GM19240 (cell line): ENCODE results near the gene NDUFS2.

ENCODE experiments used
- DNase-seq: peaks from one replicate; pipeline ENCODE4 v3.0.0; 2011; ENCODE audit warnings: low spot score; ENCODE audit not compliant: insufficient read length

NDUFS2 gene

DNA sequence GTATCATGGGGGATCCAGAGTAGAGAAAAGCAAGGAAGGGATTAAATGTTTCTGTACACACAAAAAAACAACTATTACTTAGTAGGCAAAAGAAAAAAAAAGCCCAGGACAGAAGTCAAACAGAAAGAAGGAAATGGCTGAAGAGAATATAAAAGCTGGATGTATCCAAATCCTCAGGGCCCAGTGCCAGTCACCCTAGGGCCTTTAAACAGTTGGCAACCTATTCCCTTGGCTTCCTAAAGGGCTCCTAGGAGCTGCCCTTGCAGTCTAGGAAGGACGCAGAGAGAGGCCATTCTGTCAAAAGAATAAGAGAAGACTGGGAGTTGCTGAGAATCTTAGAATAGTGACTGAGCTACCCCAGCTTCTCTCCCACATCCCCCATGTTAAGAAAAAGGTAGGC is 29.8 kb upstream of the NDUFS2 start:
- DNase-seq = no peak

DNA sequence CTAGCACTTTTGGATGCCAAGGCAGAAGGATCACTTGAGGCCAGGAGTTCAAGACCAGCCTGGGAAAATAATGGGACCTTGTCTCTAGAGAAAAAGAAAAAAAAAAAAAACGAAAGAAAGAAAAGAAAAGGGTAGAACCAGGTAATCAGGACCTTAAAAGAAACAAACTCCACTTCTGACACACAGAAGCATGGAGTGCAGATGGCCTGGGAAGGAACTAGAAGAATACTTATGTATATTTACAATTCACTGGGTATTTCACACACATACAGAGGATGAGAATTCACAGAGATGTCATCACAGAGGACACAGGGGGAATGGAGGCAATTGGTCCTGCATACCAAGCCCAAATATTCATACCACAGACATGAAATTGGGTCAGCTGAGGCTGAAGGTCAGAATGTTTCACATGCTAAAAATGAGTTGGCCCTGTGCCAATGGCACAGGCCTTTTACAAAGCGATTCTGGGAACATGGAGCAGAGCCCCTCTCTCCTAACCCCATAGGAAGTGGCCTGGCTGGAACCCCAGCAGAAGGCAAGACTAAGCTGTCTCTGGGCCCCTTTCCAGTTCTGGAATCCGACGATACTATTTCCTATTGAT is 29.3 kb upstream of the NDUFS2 start:
- no peak for DNase-seq

DNA sequence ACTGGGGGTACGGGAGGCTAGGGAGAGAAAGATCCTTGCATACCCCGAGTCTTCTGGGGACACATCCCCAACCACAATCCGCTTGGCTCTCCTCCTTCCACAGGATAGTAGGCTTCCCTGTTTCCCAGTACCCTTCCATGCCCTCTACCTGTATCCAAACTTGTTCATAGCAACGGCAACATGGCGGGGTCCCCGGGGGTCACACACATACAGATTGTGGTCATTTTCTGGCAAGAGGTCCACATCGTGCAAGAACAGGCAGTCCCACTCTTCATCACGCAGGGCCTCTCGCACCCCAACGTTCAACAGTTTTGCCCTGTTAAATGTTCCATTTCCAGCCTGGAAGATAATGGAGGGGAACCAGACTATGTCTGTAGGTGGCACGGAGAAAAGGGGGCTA is 28.5 kb upstream of the NDUFS2 start:
- DNase-seq = no peak

DNA sequence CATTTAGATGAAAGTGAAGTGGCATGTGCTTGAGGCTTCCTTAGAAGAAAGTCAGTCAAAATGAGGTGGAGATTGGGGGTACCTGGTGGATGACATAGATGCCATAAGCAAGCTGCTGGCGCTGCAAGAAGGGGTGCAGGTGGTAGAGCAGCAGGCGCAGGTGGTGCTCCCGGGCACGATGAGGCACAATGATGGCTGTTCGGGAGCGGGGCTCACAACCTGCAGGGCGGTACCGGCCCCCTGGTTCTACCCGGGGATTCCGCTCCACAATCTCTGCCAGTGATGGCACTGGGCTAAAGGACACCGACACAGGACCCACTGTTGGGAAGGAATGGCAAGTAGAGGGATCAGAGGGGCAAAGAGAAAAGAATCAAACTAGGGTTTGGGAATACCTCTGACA is 27.3 kb upstream of the NDUFS2 start:
- no peak for DNase-seq

DNA sequence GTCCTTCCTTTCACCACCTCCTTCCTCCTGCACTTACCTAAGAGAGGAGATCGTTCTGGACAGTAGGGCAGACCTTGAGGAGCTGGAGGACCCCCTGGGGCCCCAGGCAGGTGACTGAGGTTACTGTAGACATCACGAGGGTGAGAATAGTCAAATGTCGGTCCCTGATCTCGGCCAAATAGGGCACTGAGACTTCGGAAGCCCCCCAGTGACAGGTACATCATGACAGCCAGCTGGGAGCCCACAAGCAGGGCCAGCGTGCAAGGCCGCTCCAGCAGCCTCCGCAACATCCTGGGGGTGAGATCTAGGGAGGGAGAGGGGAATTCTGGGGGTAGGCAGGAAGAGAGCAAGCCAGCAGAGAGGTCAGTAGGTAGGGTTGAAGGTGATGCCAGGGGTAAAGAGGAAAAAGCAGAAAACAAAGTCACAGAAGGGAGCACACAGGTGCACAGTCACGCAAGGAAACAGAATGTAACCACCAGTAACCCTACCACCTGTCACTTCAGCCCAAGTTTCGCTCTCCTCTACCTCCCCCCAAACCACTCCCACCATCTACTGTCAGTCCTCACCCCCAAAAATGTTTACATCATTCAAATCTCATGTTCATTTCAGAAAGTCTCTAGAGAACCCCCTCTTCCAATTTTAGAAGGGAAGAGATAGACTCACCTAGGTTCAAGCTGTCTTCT is 26.3 kb upstream of the NDUFS2 start:
- DNase-seq = no peak

DNA sequence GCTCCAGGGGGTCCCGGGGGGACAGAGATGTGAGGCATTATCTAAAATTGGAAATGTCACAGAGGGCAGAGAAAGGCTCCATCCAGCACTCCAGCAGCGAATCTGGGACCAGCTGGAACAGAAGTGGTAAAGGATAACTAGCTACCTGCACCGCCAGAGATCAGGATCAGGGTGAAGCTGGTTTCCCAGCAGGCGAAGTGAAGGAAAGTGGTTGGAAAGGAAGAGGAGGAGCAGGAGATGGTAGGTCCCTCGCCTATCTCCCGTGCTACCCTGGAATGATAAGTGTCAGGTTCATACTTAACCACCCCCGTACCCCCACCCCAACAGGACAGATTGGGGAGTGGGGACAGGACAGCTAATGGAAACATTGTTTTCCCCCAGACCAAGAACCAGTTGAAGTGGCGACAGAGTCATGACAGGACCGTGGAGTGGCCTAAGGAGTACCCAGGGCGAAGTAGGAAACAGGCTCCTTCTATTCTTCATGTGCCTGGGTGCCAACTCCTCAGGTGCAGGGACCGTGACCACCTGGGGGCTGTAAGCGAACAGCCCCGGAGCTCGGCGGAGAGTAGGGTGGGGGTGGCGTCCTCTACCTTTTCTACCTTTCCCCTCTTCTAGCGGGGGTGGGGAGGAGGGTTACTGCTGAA is 25.6 kb upstream of the NDUFS2 start:
- no peak for DNase-seq

DNA sequence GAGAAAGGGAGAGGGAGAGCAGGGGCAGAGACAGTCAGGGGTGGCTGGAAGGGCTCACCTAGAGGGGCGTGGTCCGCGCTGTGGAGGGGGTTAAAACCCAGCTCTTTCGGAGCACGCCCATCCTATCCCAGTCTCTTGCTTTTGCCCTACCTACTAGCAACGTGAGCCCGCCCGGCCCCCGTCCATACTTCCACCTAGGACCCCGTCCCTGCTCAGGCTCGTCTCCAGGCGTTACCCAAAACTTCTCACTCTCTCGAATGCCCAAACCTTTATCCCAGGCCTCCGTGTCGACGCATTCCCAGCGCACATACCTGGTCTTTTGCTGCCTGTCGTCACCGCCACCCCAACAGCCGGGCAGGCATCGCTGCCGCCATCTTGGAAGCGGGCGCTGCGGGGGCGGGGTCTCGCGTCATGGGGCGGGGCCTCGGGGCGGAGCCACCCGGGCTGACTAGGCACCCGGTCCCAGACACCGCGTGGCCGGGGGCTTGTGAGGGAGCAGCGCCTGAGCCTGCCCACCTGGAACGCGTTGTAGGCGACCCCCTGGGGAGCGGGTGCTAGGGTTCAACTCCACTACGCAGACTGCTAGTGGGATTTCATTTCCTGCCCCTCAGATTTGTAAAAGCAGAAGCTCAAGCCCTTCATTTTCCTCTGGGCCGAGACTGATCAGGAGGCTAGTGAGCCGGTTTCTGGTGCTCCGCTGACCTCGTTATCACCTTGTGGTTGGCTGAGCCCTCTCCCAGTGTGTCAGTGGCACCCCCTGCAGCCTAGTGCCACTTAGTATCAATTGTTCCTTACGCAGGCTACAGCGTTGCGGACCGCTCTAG is 24.8 kb upstream of the NDUFS2 start, which contains the start of gene B4GALT3:
Gene B4GALT3 (minus strand): TSS at position 396 of the 824 bp plus-strand sequence. CDS start 1,447 bp downstream, outside the sequence.
- DNase-seq = peak; percentile 82

DNA sequence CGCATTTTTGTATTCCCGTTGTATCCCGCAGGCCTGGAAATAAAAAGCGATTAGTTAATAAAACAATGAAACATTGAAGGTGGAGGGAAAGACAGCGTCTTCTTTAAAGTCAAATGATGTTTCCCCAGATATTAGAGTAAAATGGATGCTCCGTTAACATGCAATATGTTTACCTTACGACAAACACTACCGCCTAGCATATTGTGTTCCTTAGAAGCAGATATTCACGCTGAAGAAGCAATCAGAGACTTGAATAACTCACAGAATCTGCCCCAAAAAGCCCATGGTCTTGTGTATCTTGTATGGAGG is 24.3 kb upstream of the NDUFS2 start:
- DNase-seq = no peak

DNA sequence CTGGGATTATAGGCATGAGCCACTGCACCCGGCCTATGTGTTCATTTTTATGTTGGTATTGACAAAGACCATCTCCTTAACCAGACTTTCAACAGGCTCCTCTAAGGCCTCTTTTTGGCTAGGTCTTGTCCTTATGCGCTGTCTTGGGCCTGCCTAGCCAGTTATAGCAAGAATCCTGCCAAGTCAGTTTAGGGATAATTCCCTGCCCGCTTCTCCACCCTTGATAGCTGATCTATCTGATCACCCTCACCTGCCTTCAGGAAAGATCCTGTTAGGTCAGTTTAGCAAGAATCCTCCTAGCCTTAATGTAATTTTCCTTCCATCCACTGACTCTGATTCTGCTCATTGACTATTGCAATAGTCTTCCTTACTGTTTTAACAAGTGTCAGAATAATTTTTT is 22.5 kb upstream of the NDUFS2 start:
- DNase-seq = no peak

DNA sequence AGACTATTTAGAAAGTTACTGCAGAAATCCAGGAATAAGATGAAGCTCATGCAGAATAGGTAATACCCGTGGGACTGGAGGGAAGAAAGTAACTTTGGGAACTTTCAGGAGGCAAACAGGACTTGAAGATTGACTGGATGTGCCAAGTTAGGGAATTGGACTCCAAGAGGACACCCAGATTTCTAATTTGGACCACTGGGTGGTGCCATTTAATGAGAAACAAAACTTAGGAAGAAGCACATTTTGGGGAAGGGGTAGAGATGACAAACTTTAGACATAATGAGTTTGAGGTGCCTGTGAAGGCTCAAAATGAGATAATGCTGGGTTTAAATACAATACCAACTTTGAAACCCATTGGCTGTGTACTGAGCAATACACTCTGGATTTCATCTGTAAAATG is 21.5 kb upstream of the NDUFS2 start:
- DNase-seq = no peak

DNA sequence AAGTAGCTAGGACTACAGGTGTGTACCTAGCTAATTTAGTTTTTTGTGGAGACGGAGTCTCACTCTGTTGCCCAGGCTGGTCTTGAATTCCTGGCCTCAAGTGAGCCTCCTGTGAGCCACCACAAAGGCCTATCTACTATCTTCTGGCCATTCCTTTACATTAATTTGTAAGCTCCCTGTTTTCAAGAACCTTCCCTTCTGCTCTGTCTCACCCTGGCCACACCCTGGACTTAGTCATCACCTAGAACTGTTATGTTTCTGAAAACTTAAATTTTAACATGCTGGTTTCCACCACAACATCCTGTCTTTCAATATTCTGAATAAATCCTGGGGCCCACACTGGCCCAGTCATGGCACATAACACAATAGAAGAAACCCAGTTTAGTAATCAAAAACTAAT is 20.0 kb upstream of the NDUFS2 start:
- DNase-seq = peak; percentile 23

DNA sequence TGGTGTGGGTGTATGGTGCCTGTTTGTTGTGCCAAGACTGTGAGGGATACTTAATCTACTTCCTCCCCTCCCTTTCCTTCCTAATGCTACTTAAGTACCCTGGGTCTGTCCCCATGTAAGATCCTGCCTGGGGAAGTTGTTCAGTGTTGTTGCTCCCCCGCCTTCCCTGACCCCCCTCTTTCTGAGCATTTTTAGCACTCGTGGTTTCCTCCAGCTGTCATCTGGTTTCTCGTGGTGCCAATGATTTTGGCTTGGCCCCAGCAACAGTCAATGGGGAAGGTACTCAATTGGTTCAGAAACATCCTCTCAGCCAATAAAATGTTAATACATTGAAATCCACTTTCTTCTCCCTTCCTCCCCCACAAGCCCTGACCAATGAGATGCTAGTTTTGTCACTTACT is 16.9 kb upstream of the NDUFS2 start:
- peak; percentile 82 for DNase-seq

DNA sequence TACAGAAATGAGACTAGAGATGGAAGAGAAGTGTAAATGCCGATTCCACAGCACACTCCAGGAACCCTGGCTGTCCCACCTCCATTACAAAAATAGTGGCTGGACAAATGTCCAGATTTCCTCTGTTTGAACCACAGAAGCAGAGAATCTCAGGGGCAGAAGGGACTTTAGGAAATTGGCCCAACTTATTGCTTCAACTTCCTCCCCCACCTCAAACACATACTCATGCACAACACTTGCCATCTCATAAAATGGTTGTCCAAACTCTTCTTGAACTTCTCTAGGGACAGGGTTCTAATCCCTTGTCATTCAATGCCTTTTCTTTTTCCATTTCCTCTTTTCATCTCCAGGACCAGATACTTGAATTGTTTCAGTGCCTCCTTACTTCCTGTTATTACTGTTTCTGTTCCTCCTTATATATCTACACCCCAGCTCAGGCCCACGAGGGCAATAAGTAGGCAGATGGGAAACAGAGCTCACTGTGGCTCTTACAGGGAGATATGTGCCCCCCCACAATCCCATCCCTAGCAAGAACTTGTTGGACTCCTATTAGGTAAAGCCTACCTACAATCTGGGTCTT is 16.3 kb upstream of the NDUFS2 start:
- DNase-seq = no peak

DNA sequence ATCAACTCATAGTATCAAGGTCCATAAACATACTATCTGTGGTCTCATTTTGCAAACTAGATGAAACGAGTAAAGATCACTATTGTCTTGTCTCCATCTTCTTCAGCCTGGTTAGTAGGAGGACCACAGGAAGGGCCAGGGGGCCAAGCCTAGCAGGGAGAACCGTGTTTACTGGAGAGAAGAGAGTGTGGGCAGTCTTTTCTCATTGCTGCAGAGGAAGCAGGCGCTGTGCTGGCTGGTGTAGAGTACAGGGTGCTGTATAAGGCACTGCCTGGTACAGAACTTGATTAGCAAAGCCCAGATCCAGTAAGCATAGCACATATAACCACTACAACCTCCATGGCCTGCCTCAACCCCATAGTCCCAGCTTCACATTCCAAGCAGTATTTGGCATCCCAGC is 14.9 kb upstream of the NDUFS2 start:
- no peak for DNase-seq

DNA sequence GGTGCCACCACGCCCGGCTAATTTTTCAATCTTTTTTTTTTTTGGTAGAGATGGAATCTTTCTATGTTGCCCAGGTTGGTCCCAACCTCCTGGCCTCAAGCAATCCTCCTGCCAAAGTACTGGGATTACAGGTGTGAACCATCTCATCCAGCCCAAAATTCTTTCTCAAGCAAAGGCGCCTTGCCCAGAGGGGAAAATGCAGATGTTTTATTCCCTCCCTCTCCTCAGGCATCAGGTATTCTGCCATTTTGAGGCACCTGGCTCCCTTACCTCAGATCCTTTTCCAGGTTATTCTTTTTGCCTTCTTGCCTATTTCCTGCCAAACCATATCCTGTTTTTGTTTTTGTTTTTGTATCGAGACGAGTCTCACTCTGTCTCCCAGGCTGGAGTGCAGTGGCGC is 13.8 kb upstream of the NDUFS2 start:
- DNase-seq = no peak

DNA sequence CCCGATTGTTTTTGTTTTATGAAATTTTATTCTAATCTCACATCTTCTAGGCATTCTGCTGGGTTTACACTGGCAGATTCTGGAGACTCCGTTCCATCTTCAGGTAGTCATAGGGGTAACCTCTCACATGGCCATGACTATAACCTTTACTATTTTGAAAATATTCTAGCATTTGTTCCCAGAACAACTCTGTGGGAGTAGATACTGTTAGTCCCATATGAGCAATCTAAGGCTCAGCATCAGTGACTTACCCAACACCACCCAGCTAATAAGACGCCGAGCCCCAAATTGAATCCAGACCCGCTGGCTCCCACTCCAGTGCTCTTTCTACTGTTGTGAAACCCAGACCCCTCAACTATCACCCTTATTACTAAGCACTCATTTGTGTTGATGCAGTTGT is 13.1 kb upstream of the NDUFS2 start:
- no peak for DNase-seq

DNA sequence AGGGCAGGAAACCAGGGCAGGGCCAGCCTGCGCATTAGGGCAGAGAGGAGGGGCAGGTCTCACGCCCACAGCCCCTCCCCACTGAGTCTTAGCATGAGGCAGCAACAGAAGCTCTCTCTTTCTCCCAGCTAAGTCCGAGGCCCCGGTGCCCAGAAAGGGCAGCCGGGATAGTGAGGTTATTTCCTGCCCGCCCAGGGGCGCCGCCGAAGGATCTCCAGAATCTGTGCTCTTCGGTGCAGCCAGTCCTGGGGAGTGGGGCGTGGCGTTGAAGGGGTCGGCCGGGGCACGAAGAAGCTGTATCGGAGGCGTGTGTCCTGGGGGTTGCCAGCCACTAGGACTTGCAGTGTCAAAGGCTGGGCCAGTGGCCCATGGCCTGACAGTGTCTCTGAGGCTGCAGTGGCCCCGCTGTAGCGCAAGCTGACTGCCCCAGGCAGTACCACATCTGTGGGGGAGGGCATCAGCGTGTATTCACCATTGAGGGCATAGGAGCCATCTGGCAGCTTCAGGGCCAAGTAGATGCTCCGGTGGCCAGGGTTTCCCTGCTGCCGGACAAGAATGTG is 11.1 kb upstream of the NDUFS2 start:
- DNase-seq = no peak

DNA sequence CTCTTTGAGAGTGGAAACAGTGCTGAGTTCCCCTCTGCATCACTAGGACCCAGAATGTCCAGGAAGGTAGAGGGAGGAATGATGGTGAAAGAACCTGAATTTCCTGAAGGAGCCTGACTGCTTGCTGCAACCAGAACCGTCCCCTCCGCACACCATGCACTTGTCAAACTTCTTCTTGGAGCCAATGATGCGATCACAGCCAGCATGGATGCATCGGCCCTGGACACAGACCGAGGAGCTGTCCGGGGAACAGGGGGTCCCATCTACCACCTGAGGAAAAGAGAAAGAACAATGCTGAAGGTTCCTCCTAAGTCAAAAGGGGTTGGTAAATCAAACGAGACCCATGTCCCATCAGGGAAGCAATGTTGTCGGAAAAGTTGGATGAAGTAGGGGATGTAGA is 10.2 kb upstream of the NDUFS2 start:
- no peak for DNase-seq

DNA sequence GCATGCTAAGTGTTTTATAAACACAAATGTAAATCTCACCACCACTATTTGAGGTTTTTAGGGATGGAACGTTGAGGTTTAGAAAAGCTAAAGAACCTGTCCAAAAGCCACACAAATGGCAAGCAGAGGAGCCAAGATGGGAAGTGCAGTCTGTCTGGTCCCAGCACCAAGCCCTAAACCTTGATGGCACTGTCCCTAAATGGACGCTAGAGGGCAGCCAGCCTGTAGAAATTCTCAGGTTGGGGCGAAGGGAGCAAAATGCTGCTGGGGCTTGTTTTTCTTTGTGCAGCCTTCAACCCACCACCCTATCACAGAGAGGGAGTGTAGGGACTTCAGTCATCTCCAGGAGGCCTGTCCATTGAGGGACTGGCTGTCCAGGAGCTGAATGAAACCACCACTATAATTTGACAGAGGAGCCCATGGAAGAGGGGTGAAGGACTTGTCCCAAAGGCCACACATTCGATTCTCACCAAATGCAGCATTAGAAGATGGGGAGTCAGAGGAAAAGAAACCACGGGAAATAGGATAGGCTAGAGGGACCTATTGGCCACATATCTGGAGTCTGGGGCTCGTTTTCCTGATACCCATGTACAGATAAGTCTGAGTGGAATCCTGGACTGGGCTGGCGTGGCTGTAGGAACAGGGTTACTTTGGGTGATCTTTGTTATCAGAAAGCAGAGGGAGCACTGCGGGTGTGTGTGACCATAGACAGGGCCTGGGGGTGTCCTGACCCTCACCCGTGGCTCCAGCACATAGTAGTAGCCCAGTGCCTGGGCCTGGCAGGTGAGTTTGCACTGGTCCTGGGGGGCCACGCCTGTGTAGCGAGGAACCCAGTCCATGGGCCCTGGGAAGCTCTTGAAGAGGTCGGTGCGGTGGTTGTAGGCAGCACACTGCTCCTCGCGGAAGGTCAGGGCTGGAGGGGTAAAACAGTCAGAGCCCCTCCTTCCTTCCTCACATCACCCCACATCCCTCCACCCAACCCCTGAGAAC is 9.4 kb upstream of the NDUFS2 start:
- DNase-seq = peak; percentile 42

DNA sequence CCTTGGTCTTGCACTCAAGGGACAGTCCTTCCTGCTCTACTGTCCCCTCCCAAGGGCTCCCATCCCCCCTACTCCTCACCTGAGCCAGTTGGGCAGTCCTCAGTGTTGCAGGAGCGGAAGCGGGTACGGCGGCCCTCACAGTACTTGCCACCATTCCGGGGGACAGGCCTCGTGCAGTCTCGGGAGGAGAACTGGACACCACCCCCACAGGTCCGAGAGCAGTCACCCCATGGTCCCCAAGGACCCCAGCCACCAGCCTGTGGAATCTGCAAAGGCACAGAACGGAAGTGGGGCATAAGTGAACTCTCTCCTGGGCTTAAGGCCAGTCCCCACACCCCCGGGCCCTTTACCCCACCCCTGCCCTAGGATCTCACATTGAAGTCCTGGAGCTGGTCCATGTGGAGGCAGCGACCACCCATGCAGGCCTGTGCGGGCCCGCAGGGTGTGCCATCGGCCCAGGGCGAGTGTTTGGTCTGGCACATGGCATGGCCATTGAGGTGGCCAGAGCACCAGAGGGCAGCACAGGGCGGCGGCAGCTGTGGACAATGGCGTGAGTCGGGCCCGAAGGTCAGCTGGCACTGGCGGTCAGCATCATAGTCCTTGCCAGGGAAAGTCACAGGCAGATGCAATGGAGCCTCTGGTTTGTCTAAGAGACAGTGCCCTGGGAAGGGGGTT is 8.5 kb upstream of the NDUFS2 start:
- DNase-seq = no peak
